ENCODE data around the gene CEMP1. TPM values are rescaled to one million over a fixed set of nuclear protein-coding genes. Genes with fewer than 3 reads are reported as not detected.
A peak's percentile ranks its signal among the peaks of the same experiment; 100 is the strongest.

Gene CEMP1
- total RNA-seq, 1 donor from 2014 or later, result not detected

GRCh38 chr16:2514333-2515179 lies 16.7 kb downstream of the CEMP1 start:
- Histone ChIP-seq H3K9ac (ENCODE audit: low read depth in 1 of 3, low read length in 3 of 3) (peak overlapping the region; percentile 88 to 91 (median 91)), H3K27me3 (ENCODE audit: control insufficient read depth in 3 of 3, insufficient read depth in 3 of 3, low read length in 3 of 3) (no peaks in the 10 kb centered on the region), H3K36me3 (ENCODE audit: control insufficient read depth in 3 of 3, insufficient read depth in 3 of 3, low read length in 3 of 3) (peaks cover 0 to 9% (median 8%) of the 10 kb centered on the region in 3 donors), H3K4me1 (ENCODE audit: control insufficient read depth in 3 of 3, insufficient read depth in 3 of 3, low read length in 3 of 3) (peaks cover 61 to 72% (median 66%) of the 10 kb centered on the region in 3 donors), H3K9me3 (ENCODE audit: control insufficient read depth in 3 of 3, low read length in 3 of 3) (no peaks in the 10 kb centered on the region), H3K27ac (ENCODE audit: low read depth, low read length) (peak overlapping the region; percentile 98), H3K4me3 (ENCODE audit: low read length in 3 of 3) (peak overlapping the region; percentile 81 to 87 (median 85))

- peaks cover 52 to 63% (median 57%) of the 10 kb centered on the region in 3 donors for H3K4me1 ChIP-seq (ENCODE audit: control insufficient read depth in 3 of 3, insufficient read depth in 3 of 3, low read length in 3 of 3)
- H3K27ac ChIP-seq (ENCODE audit: low read depth, low read length), result peak within 1 kb of the TSS; percentile 98
- H3K4me3 ChIP-seq (ENCODE audit: low read length in 3 of 3), result peak within 1 kb of the TSS; percentile 81 to 87 (median 85)
- peaks cover 0 to 4% (median 4%) of the 10 kb centered on the region in 3 donors for H3K36me3 ChIP-seq (ENCODE audit: control insufficient read depth in 3 of 3, insufficient read depth in 3 of 3, low read length in 3 of 3)
- no peaks in the 10 kb centered on the region for H3K9me3 ChIP-seq (ENCODE audit: control insufficient read depth in 3 of 3, low read length in 3 of 3)
- H3K27me3 ChIP-seq (ENCODE audit: control insufficient read depth in 3 of 3, insufficient read depth in 3 of 3, low read length in 3 of 3), result no peaks in the 10 kb centered on the region
- H3K9ac ChIP-seq (ENCODE audit: low read depth in 1 of 3, low read length in 3 of 3), result peak within 1 kb of the TSS; percentile 88 to 91 (median 91)
Observed at GRCh38 chr16:2513405-2514332, 17.5 kb downstream of the CEMP1 start, which contains the start of gene ATP6V0C. ATP6V0C (plus strand) TSS chr16:2513952; CDS start chr16:2514104, 152 bp downstream.

GRCh38 chr16:2512735-2513404 lies 18.3 kb downstream of the CEMP1 start:
- Histone ChIP-seq H3K27me3 (ENCODE audit: control insufficient read depth in 3 of 3, insufficient read depth in 3 of 3, low read length in 3 of 3) (no peaks in the 10 kb centered on the region), H3K36me3 (ENCODE audit: control insufficient read depth in 3 of 3, insufficient read depth in 3 of 3, low read length in 3 of 3) (peaks cover 0 to 4% (median 4%) of the 10 kb centered on the region in 3 donors), H3K9ac (ENCODE audit: low read depth in 1 of 3, low read length in 3 of 3) (peak overlapping the region; percentile 70 to 91 (median 91)), H3K4me3 (ENCODE audit: low read length in 3 of 3) (peak overlapping the region; percentile 59 to 87 (median 85)), H3K9me3 (ENCODE audit: control insufficient read depth in 3 of 3, low read length in 3 of 3) (no peaks in the 10 kb centered on the region), H3K4me1 (ENCODE audit: control insufficient read depth in 3 of 3, insufficient read depth in 3 of 3, low read length in 3 of 3) (peaks cover 44 to 55% (median 49%) of the 10 kb centered on the region in 3 donors), H3K27ac (ENCODE audit: low read depth, low read length) (peak overlapping the region; percentile 98)

GRCh38 chr16:2511996-2512734 lies 19.0 kb downstream of the CEMP1 start:
- no peaks in the 10 kb centered on the region for H3K27me3 ChIP-seq (ENCODE audit: control insufficient read depth in 3 of 3, insufficient read depth in 3 of 3, low read length in 3 of 3)
- no peak overlapping the region for H3K27ac ChIP-seq (ENCODE audit: low read depth, low read length)
- peak overlapping the region in 2 of 3 donors; percentile 33 to 91 for H3K9ac ChIP-seq (ENCODE audit: low read depth in 1 of 3, low read length in 3 of 3)
- peaks cover 37 to 48% (median 42%) of the 10 kb centered on the region in 3 donors for H3K4me1 ChIP-seq (ENCODE audit: control insufficient read depth in 3 of 3, insufficient read depth in 3 of 3, low read length in 3 of 3)
- no peaks in the 10 kb centered on the region for H3K9me3 ChIP-seq (ENCODE audit: control insufficient read depth in 3 of 3, low read length in 3 of 3)
- peaks cover 0 to 4% (median 4%) of the 10 kb centered on the region in 3 donors for H3K36me3 ChIP-seq (ENCODE audit: control insufficient read depth in 3 of 3, insufficient read depth in 3 of 3, low read length in 3 of 3)
- no peak overlapping the region for H3K4me3 ChIP-seq (ENCODE audit: low read length in 3 of 3)

GRCh38 chr16:2511128-2511800 lies 19.9 kb downstream of the CEMP1 start:
- Histone ChIP-seq H3K27ac (ENCODE audit: low read depth, low read length) (no peak overlapping the region), H3K36me3 (ENCODE audit: control insufficient read depth in 3 of 3, insufficient read depth in 3 of 3, low read length in 3 of 3) (no peaks in the 10 kb centered on the region), H3K4me1 (ENCODE audit: control insufficient read depth in 3 of 3, insufficient read depth in 3 of 3, low read length in 3 of 3) (peaks cover 28 to 39% (median 33%) of the 10 kb centered on the region in 3 donors), H3K9me3 (ENCODE audit: control insufficient read depth in 3 of 3, low read length in 3 of 3) (no peaks in the 10 kb centered on the region), H3K9ac (ENCODE audit: low read depth in 1 of 3, low read length in 3 of 3) (peak overlapping the region in 1 of 3 donors; percentile 8), H3K4me3 (ENCODE audit: low read length in 3 of 3) (no peak overlapping the region), H3K27me3 (ENCODE audit: control insufficient read depth in 3 of 3, insufficient read depth in 3 of 3, low read length in 3 of 3) (no peaks in the 10 kb centered on the region)

GRCh38 chr16:2508722-2509400 lies 22.3 kb downstream of the CEMP1 start:
- Histone ChIP-seq H3K4me1 (ENCODE audit: control insufficient read depth in 3 of 3, insufficient read depth in 3 of 3, low read length in 3 of 3) (peaks cover 10 to 22% (median 16%) of the 10 kb centered on the region in 3 donors), H3K36me3 (ENCODE audit: control insufficient read depth in 3 of 3, insufficient read depth in 3 of 3, low read length in 3 of 3) (peaks cover 0 to 3% (median 0%) of the 10 kb centered on the region in 3 donors), H3K9me3 (ENCODE audit: control insufficient read depth in 3 of 3, low read length in 3 of 3) (no peaks in the 10 kb centered on the region), H3K4me3 (ENCODE audit: low read length in 3 of 3) (no peak overlapping the region), H3K27ac (ENCODE audit: low read depth, low read length) (no peak overlapping the region), H3K9ac (ENCODE audit: low read depth in 1 of 3, low read length in 3 of 3) (no peak overlapping the region), H3K27me3 (ENCODE audit: control insufficient read depth in 3 of 3, insufficient read depth in 3 of 3, low read length in 3 of 3) (no peaks in the 10 kb centered on the region)

GRCh38 chr16:2507665-2508064 lies 23.5 kb downstream of the CEMP1 start:
- H3K27me3 ChIP-seq (ENCODE audit: control insufficient read depth in 3 of 3, insufficient read depth in 3 of 3, low read length in 3 of 3), result no peaks in the 10 kb centered on the region
- H3K9ac ChIP-seq (ENCODE audit: low read depth in 1 of 3, low read length in 3 of 3), result no peak overlapping the region
- no peak overlapping the region for H3K4me3 ChIP-seq (ENCODE audit: low read length in 3 of 3)
- no peaks in the 10 kb centered on the region for H3K9me3 ChIP-seq (ENCODE audit: control insufficient read depth in 3 of 3, low read length in 3 of 3)
- peaks cover 2 to 18% (median 9%) of the 10 kb centered on the region in 3 donors for H3K4me1 ChIP-seq (ENCODE audit: control insufficient read depth in 3 of 3, insufficient read depth in 3 of 3, low read length in 3 of 3)
- peak overlapping the region; percentile 54 for H3K27ac ChIP-seq (ENCODE audit: low read depth, low read length)
- peaks cover 0 to 3% (median 0%) of the 10 kb centered on the region in 3 donors for H3K36me3 ChIP-seq (ENCODE audit: control insufficient read depth in 3 of 3, insufficient read depth in 3 of 3, low read length in 3 of 3)

GRCh38 chr16:2507052-2507659 lies 24.1 kb downstream of the CEMP1 start:
- Histone ChIP-seq H3K9me3 (ENCODE audit: control insufficient read depth in 3 of 3, low read length in 3 of 3) (no peaks in the 10 kb centered on the region), H3K4me1 (ENCODE audit: control insufficient read depth in 3 of 3, insufficient read depth in 3 of 3, low read length in 3 of 3) (peaks cover 2 to 18% (median 11%) of the 10 kb centered on the region in 3 donors), H3K27me3 (ENCODE audit: control insufficient read depth in 3 of 3, insufficient read depth in 3 of 3, low read length in 3 of 3) (no peaks in the 10 kb centered on the region), H3K4me3 (ENCODE audit: low read length in 3 of 3) (no peak overlapping the region), H3K9ac (ENCODE audit: low read depth in 1 of 3, low read length in 3 of 3) (peak overlapping the region in 1 of 3 donors; percentile 50), H3K36me3 (ENCODE audit: control insufficient read depth in 3 of 3, insufficient read depth in 3 of 3, low read length in 3 of 3) (peaks cover 0 to 3% (median 0%) of the 10 kb centered on the region in 3 donors), H3K27ac (ENCODE audit: low read depth, low read length) (peak overlapping the region; percentile 54)

Measured in skeletal muscle tissue (tissue), 4 donors.